A549 treated with CORT108297 at 1 μM for 4 hours (cell line): ENCODE results near the gene UBE3B. TPM values are rescaled to one million over a fixed set of nuclear protein-coding genes. Genes with fewer than 3 reads are reported as not detected.

Experiments used
- total RNA-seq: library from RNA; stranded (reverse); fragments of 200-300 nt; extraction: Qiagen RNA extraction; gene quantifications from 5 replicates; pipeline ENCODE4 v1.2.3, GENCODE V29; 2022

Gene UBE3B, protein sequence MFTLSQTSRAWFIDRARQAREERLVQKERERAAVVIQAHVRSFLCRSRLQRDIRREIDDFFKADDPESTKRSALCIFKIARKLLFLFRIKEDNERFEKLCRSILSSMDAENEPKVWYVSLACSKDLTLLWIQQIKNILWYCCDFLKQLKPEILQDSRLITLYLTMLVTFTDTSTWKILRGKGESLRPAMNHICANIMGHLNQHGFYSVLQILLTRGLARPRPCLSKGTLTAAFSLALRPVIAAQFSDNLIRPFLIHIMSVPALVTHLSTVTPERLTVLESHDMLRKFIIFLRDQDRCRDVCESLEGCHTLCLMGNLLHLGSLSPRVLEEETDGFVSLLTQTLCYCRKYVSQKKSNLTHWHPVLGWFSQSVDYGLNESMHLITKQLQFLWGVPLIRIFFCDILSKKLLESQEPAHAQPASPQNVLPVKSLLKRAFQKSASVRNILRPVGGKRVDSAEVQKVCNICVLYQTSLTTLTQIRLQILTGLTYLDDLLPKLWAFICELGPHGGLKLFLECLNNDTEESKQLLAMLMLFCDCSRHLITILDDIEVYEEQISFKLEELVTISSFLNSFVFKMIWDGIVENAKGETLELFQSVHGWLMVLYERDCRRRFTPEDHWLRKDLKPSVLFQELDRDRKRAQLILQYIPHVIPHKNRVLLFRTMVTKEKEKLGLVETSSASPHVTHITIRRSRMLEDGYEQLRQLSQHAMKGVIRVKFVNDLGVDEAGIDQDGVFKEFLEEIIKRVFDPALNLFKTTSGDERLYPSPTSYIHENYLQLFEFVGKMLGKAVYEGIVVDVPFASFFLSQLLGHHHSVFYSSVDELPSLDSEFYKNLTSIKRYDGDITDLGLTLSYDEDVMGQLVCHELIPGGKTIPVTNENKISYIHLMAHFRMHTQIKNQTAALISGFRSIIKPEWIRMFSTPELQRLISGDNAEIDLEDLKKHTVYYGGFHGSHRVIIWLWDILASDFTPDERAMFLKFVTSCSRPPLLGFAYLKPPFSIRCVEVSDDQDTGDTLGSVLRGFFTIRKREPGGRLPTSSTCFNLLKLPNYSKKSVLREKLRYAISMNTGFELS
- 12.5 to 15.2 TPM (median 13.5 TPM) in 5 replicates for total RNA-seq

DNA sequence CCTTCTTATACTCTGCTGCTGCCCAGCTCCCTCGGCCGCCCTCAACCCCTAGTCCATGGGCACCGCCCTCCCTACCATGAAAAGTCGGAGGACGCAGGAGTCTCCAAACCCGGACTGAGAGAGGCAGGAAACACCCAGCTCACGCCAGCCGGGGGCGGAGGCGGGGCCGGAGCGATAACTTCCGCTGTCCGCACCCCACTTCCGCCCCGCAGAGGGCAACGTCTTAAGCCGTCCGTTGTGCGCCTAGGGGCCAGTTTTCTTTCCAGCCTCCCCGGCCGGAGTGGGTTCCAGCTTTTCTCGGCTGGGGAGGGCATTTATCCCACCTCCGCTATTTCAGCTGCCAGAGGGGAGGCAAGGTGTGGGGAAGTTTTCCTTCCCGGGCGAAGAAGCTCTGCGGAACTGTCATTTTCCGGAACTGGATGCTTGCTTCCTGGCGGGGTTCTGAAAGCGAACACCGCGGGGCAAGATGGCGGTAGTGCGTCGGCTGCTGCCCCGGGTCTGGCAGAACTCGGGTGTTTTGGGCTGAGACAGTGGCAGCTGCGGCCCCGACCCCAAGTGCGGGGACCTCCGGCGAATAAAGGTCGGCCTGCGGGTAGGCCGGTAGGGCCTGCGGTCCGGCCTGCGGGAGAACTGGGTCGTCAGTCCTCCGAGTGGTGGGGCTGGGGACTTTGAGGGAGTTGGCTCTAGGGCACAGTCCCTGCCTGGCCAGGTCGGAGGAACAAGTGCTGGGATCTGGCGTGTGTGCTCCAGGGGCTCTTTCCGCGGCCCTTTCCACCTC, at the start of gene UBE3B, which contains the start of gene KCTD10:
Gene UBE3B (plus strand): TSS at position 450 of the 778 bp plus-strand sequence. CDS start 5,918 bp downstream, outside the sequence.
Gene KCTD10 (minus strand): TSS at position 116 of the 778 bp plus-strand sequence. CDS start 38 bp downstream, at position 78.

DNA sequence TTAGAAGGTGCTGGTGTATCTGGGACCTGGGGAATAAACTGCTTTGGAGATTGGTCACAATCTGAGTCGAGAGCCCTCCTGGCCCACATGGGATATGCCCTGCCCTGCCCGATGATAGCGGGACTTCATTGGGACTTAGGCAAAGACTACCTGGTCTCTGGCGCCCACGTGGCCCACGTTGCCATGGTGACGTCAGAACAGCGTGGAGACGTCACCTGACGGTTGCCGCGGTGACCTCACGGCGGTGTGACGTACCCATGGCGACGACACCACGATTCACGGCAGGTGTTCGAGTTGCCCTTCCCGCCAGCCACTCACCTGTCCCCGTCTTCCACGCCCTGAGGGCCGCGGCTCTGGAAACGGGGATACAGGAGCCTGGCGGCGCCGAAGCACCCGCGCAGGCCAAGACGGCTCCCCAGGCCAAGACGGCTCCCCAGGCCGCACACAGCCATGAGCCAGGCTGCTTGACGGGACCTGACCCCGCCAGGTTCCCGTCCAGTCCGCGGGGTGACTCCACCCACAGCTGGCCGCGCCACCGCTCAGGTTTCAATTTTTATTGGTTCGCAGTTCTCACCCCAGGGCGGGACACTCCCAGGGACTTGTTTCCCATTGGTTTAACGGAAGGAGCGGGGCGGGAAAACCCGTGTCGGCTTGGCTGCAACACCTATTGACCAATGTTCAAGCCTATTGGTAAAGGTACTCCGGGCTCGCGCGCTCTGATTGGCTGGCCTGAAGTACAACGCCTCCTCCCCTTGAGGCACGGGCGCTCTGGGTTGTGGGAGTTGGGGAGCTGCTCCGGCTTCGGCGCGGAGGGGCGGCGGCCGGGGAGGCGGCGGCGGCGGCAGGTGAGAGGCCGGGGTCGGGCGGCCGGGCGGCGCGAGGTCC, 95.8 kb downstream of the UBE3B start, which contains the start of the genes MMAB and MVK:
Gene MMAB (minus strand): TSS at position 476 of the 885 bp plus-strand sequence. CDS start 24 bp downstream, at position 452.
Gene MVK (plus strand): TSS at position 766 of the 885 bp plus-strand sequence. CDS start 1,029 bp downstream, outside the sequence.

Other genes with a start within 250 kb of the UBE3B start
- 0.05 to 0.06 TPM in 2 of 5 replicates, not detected in the others for gene FOXN4, start 168.3 kb upstream of the UBE3B start, total RNA-seq
- not detected in 5 replicates for gene MYO1H, start 129.7 kb upstream of the UBE3B start, total RNA-seq
- gene KCTD10, start 334 bp upstream of the UBE3B start, total RNA-seq: 39.5 to 53.6 TPM (median 44.7 TPM) in 5 replicates
- 26.5 to 32.3 TPM (median 28.4 TPM) in 5 replicates for gene MMAB, start 95.9 kb downstream of the UBE3B start, total RNA-seq
- 6.3 to 9.4 TPM (median 8.1 TPM) in 5 replicates for gene MVK, start 96.2 kb downstream of the UBE3B start, total RNA-seq
- 3.4 to 7.2 TPM (median 5.2 TPM) in 5 replicates for gene FAM222A, start 236.2 kb downstream of the UBE3B start, total RNA-seq